Kidney (tissue), 14 donors: ENCODE measurements around the gene NSD2. TPM values are rescaled to one million over a fixed set of nuclear protein-coding genes. Genes with fewer than 3 reads are reported as not detected.
"Not testable (repeated sequence)": the region's sequence is repeated elsewhere in the genome, so short reads cannot be mapped to it uniquely, and the experiment has no call there.

ENCODE experiments used
- DNase-seq, 5 donors: peaks; one replicate each; pipeline ENCODE4 v3.0.0-alpha.2; 2013 to 2020
- FAIRE-seq: peaks from 2 replicates; lab custom pipeline; 2012; peaks lifted over from hg19 to GRCh38; lab: Jason Lieb, UNC
- H3K27ac ChIP-seq, 2 donors: one replicate each; pipeline ENCODE4 v1.7.0; 2013; ENCODE audit warnings: low read depth in 2 of 2, low read length in 2 of 2, inconsistent platforms in 1 of 2
- H3K27me3 ChIP-seq: one replicate; pipeline ENCODE4 v1.7.1; 2013; ENCODE audit warnings: low read length, inconsistent platforms; ENCODE audit not compliant: control insufficient read depth, insufficient read depth
- H3K36me3 ChIP-seq, 3 donors: one replicate each; pipeline versions ENCODE4 v1.7.0 to v1.7.1; 2013; ENCODE audit warnings: low read length in 3 of 3, control low read depth in 1 of 3, inconsistent platforms in 1 of 3; ENCODE audit not compliant: insufficient read depth in 3 of 3, control insufficient read depth in 2 of 3
- H3K4me1 ChIP-seq, 3 donors: one replicate each; pipeline versions ENCODE4 v1.7.0 to v1.7.1; 2013; ENCODE audit warnings: low read length in 3 of 3, inconsistent platforms in 1 of 3, low read depth in 1 of 3; ENCODE audit not compliant: control insufficient read depth in 2 of 3, insufficient read depth in 2 of 3
- H3K4me3 ChIP-seq, 3 donors: one replicate each; pipeline versions ENCODE4 v1.7.0 to v1.8.1; 2013; ENCODE audit warnings: low read length in 3 of 3, control low read depth in 1 of 3, inconsistent platforms in 1 of 3
- H3K9ac ChIP-seq, 3 donors: one replicate each; pipeline versions ENCODE4 v1.7.0 to v1.7.1; 2013; ENCODE audit warnings: low read length in 3 of 3, control low read depth in 1 of 3, inconsistent platforms in 1 of 3
- H3K9me3 ChIP-seq, 3 donors: one replicate each; pipeline versions ENCODE4 v1.7.0 to v1.7.1; 2013; ENCODE audit warnings: low read length in 3 of 3, control low read depth in 1 of 3, inconsistent platforms in 1 of 3; ENCODE audit not compliant: control insufficient read depth in 2 of 3, insufficient read depth in 1 of 3
- CTCF ChIP-seq: IDR thresholded peaks from 3 replicates; pipeline ENCODE4 v1.5.1; 2012; ENCODE audit warnings: mild to moderate bottlenecking, moderate library complexity, borderline replicate concordance; ENCODE audit not compliant: insufficient read depth; ENCODE audit errors: extremely low read depth
- intact Hi-C: fragments of 100-400 bp; cut with DNase I; formaldehyde crosslinking; loops from one replicate; pipeline ENCODE4 v1.11.1; 2022
- polyA plus RNA-seq: library from polyadenylated mRNA; stranded (reverse); fragments of 350-450 nt; fragmentation: Illumina TruSeq; extraction: RNeasy Lipid Tissue Mini Kit (QIAGEN cat#74804); gene quantifications from one replicate; pipeline ENCODE4 v1.2.3, GENCODE V29; 2014; ENCODE audit warnings: low read depth, low replicate concordance; ENCODE audit not compliant: insufficient read depth
- total RNA-seq: library from RNA; stranded (reverse); fragmentation: NEBNext Ultra II Directional; extraction: Animal tissue kit (Norgen Biotek cat#: 25700); gene quantifications from one replicate; pipeline ENCODE4 v1.2.1, GENCODE V29; 2021
- donor health status: control.
- donor health status: control.
- donor health status: control.
- donor health status: control.
- donor health status: control.
- donor health status: DM: yes; HTN: yes; CAD: no.
- donor health status: Normal renal cell carcinoma (clear cell type).

NSD2 gene
- total and polyA plus RNA-seq, 2 donors from 2014 or later: 5.5 to 51.2 TPM

- intact Hi-C loops: no loop called here
- Histone ChIP-seq H3K4me1 (no peaks in the 10 kb centered on the region), H3K27me3 (no peaks in the 10 kb centered on the region), H3K27ac (no peak overlapping the region), H3K36me3 (no peaks in the 10 kb centered on the region), H3K9ac (no peak overlapping the region), H3K9me3 (no peaks in the 10 kb centered on the region), H3K4me3 (no peak overlapping the region)
- TF ChIP-seq CTCF: no peak
- no peak for FAIRE-seq
- no peak for DNase-seq
Observed at GRCh38 chr4:2015008-2015407, 143.8 kb downstream of the NSD2 start.

- FAIRE-seq, H3K27me3 ChIP-seq, H3K4me1 ChIP-seq, intact Hi-C loops, H3K9ac ChIP-seq, H3K9me3 ChIP-seq, H3K4me3 ChIP-seq, H3K27ac ChIP-seq, H3K36me3 ChIP-seq: not testable (repeated sequence)
- DNase-seq: peak in 1 of 5 donors; percentile 31
Observed at GRCh38 chr4:2021358-2022018, 150.3 kb downstream of the NSD2 start.

- intact Hi-C loops: no loop called here
- H3K27ac ChIP-seq: no peak overlapping the region
- no peak overlapping the region for H3K9ac ChIP-seq
- H3K4me3 ChIP-seq: no peak overlapping the region
- DNase-seq: no peak
- H3K36me3 ChIP-seq: no peaks in the 10 kb centered on the region
- no peaks in the 10 kb centered on the region for H3K27me3 ChIP-seq
- TF ChIP-seq CTCF: no peak
- no peak for FAIRE-seq
- H3K4me1 ChIP-seq: no peaks in the 10 kb centered on the region
- H3K9me3 ChIP-seq: no peaks in the 10 kb centered on the region
Observed at GRCh38 chr4:2024683-2025082, 153.5 kb downstream of the NSD2 start.

- H3K4me1 ChIP-seq: no peaks in the 10 kb centered on the region
- DNase-seq: no peak
- intact Hi-C loops: no loop called here
- TF ChIP-seq CTCF: no peak
- H3K27ac ChIP-seq: no peak overlapping the region
- no peak overlapping the region for H3K9ac ChIP-seq
- no peak for FAIRE-seq
- H3K36me3 ChIP-seq: no peaks in the 10 kb centered on the region
- H3K27me3 ChIP-seq: no peaks in the 10 kb centered on the region
- H3K4me3 ChIP-seq: no peak overlapping the region
- no peaks in the 10 kb centered on the region for H3K9me3 ChIP-seq
Observed at GRCh38 chr4:2025817-2026216, 154.6 kb downstream of the NSD2 start.

GRCh38 chr4:2027120-2027519, 155.9 kb downstream of the NSD2 start:
- H3K4me1 ChIP-seq: not testable (repeated sequence)

GRCh38 chr4:2031161-2031560, 160.0 kb downstream of the NSD2 start:
- intact Hi-C loops, H3K9ac ChIP-seq, H3K27me3 ChIP-seq, H3K4me1 ChIP-seq, H3K4me3 ChIP-seq, H3K9me3 ChIP-seq, H3K36me3 ChIP-seq, DNase-seq, FAIRE-seq, H3K27ac ChIP-seq: not testable (repeated sequence)

More at GRCh38 chr4:2027120-2027519, 155.9 kb downstream of the NSD2 start:
- intact Hi-C loops, FAIRE-seq, DNase-seq, H3K27ac ChIP-seq, H3K9ac ChIP-seq, H3K9me3 ChIP-seq, H3K36me3 ChIP-seq, H3K27me3 ChIP-seq, H3K4me3 ChIP-seq: not testable (repeated sequence)
